ENCODE results near the gene CISTR.

The CISTR gene

GRCh38 chr12:53747095-53747494 lies 4.7 kb downstream of the CISTR start:
- TF ChIP-seq CTCF (IDR thresholded peaks at IDR 0.05; ENCODE audit: unreplicated experiment in 3 of 3), result no peak
- no peaks in the 10 kb centered on the region for H3K36me3 Mint-ChIP-seq (ENCODE audit: low read depth)
- H3K9me3 Mint-ChIP-seq, result no peaks in the 10 kb centered on the region
- peak overlapping the region in 1 of 3 experiments; percentile 26 for H3K27ac Mint-ChIP-seq
- H3K27me3 Mint-ChIP-seq (ENCODE audit: low read depth), result peaks cover 8% of the 10 kb centered on the region
- peaks cover 29% of the 10 kb centered on the region for H3K4me1 Mint-ChIP-seq
- peak overlapping the region in 1 of 3 experiments; percentile 34 for H3K4me3 Mint-ChIP-seq

- peak overlapping the region in 1 of 3 experiments; percentile 26 for H3K27ac Mint-ChIP-seq
- no peaks in the 10 kb centered on the region for H3K9me3 Mint-ChIP-seq
- peaks cover 29% of the 10 kb centered on the region for H3K4me1 Mint-ChIP-seq
- H3K27me3 Mint-ChIP-seq (ENCODE audit: low read depth), result peaks cover 8% of the 10 kb centered on the region
- TF ChIP-seq CTCF (IDR thresholded peaks at IDR 0.05; ENCODE audit: unreplicated experiment in 3 of 3), result peak; percentile 100
- H3K4me3 Mint-ChIP-seq, result no peak overlapping the region
- H3K36me3 Mint-ChIP-seq (ENCODE audit: low read depth), result no peaks in the 10 kb centered on the region
Measured at GRCh38 chr12:53746592-53747092, 5.1 kb downstream of the CISTR start.

GRCh38 chr12:53744751-53745150 lies 7.0 kb downstream of the CISTR start:
- no peaks in the 10 kb centered on the region for H3K9me3 Mint-ChIP-seq
- TF ChIP-seq CTCF (IDR thresholded peaks at IDR 0.05; ENCODE audit: unreplicated experiment in 3 of 3), result no peak
- peaks cover 8% of the 10 kb centered on the region for H3K27me3 Mint-ChIP-seq (ENCODE audit: low read depth)
- H3K4me1 Mint-ChIP-seq, result peaks cover 29% of the 10 kb centered on the region
- peak overlapping the region; percentile 28 to 85 (median 58) for H3K27ac Mint-ChIP-seq
- H3K36me3 Mint-ChIP-seq (ENCODE audit: low read depth), result no peaks in the 10 kb centered on the region
- H3K4me3 Mint-ChIP-seq, result no peak overlapping the region

- H3K4me3 Mint-ChIP-seq, result no peak overlapping the region
- TF ChIP-seq CTCF (IDR thresholded peaks at IDR 0.05; ENCODE audit: unreplicated experiment in 3 of 3), result no peak
- no peaks in the 10 kb centered on the region for H3K36me3 Mint-ChIP-seq (ENCODE audit: low read depth)
- H3K27ac Mint-ChIP-seq, result no peak overlapping the region
- H3K27me3 Mint-ChIP-seq (ENCODE audit: low read depth), result peaks cover 8% of the 10 kb centered on the region
- H3K9me3 Mint-ChIP-seq, result no peaks in the 10 kb centered on the region
- peaks cover 35% of the 10 kb centered on the region for H3K4me1 Mint-ChIP-seq
Measured at GRCh38 chr12:53744130-53744441, 7.7 kb downstream of the CISTR start.

GRCh38 chr12:53743266-53744129 lies 8.3 kb downstream of the CISTR start:
- peaks cover 8% of the 10 kb centered on the region for H3K27me3 Mint-ChIP-seq (ENCODE audit: low read depth)
- peak; percentile 91 to 94 (median 94) for TF ChIP-seq CTCF (IDR thresholded peaks at IDR 0.05; ENCODE audit: unreplicated experiment in 3 of 3)
- H3K36me3 Mint-ChIP-seq (ENCODE audit: low read depth), result no peaks in the 10 kb centered on the region
- peak overlapping the region in 2 of 3 experiments; percentile 4 to 9 for H3K4me3 Mint-ChIP-seq
- H3K9me3 Mint-ChIP-seq, result no peaks in the 10 kb centered on the region
- peak overlapping the region; percentile 1 to 11 (median 4) for H3K27ac Mint-ChIP-seq
- H3K4me1 Mint-ChIP-seq, result peaks cover 41% of the 10 kb centered on the region

GRCh38 chr12:53740130-53740491 lies 11.7 kb downstream of the CISTR start:
- peaks cover 6% of the 10 kb centered on the region for H3K27me3 Mint-ChIP-seq (ENCODE audit: low read depth)
- H3K4me3 Mint-ChIP-seq, result no peak overlapping the region
- H3K9me3 Mint-ChIP-seq, result no peaks in the 10 kb centered on the region
- H3K27ac Mint-ChIP-seq, result no peak overlapping the region
- peaks cover 38% of the 10 kb centered on the region for H3K4me1 Mint-ChIP-seq
- no peak for TF ChIP-seq CTCF (IDR thresholded peaks at IDR 0.05; ENCODE audit: unreplicated experiment in 3 of 3)
- no peaks in the 10 kb centered on the region for H3K36me3 Mint-ChIP-seq (ENCODE audit: low read depth)

Data from nephron (organoid).